ENCODE results near the gene OR4C6.

The OR4C6 gene

GRCh38 chr11:55658608-55659007 lies 3.4 kb upstream of the OR4C6 start:
- H3K4me3 ChIP-seq (ENCODE audit: low read depth, low read length) = no peak overlapping the region
- no peak for TF ChIP-seq CTCF (IDR thresholded peaks at IDR 0.05; ENCODE audit: low read depth, low read length)

GRCh38 chr11:55669376-55669775 lies 7.4 kb downstream of the OR4C6 start:
- no peak overlapping the region for H3K4me3 ChIP-seq (ENCODE audit: low read depth, low read length)
- TF ChIP-seq CTCF (IDR thresholded peaks at IDR 0.05; ENCODE audit: low read depth, low read length) = no peak

- no peak for TF ChIP-seq CTCF (IDR thresholded peaks at IDR 0.05; ENCODE audit: low read depth, low read length)
- H3K4me3 ChIP-seq (ENCODE audit: low read depth, low read length) = no peak overlapping the region
These were observed 11.9 kb downstream of the OR4C6 start for GRCh38 chr11:55673860-55674259.

- no peak for TF ChIP-seq CTCF (IDR thresholded peaks at IDR 0.05; ENCODE audit: low read depth, low read length)
- no peak overlapping the region for H3K4me3 ChIP-seq (ENCODE audit: low read depth, low read length)
These were observed 35.8 kb downstream of the OR4C6 start for GRCh38 chr11:55697817-55698216.

GRCh38 chr11:55701429-55701828 lies 39.4 kb downstream of the OR4C6 start:
- H3K4me3 ChIP-seq (ENCODE audit: low read depth, low read length) = no peak overlapping the region
- no peak for TF ChIP-seq CTCF (IDR thresholded peaks at IDR 0.05; ENCODE audit: low read depth, low read length)

GRCh38 chr11:55707029-55707428 lies 45.0 kb downstream of the OR4C6 start:
- TF ChIP-seq CTCF (IDR thresholded peaks at IDR 0.05; ENCODE audit: low read depth, low read length) = peak; percentile 35; the same call in 1 of the 2 replicates
- no peak overlapping the region for H3K4me3 ChIP-seq (ENCODE audit: low read depth, low read length)

GRCh38 chr11:55714982-55715888 lies 53.2 kb downstream of the OR4C6 start:
- no peak for TF ChIP-seq CTCF (IDR thresholded peaks at IDR 0.05; ENCODE audit: low read depth, low read length)
- no peak overlapping the region for H3K4me3 ChIP-seq (ENCODE audit: low read depth, low read length)

All from WI38 (cell line).